Naive thymus-derived CD4-positive, alpha-beta T cell (primary cell): ENCODE measurements around the gene QKI. TPM values are rescaled to one million over a fixed set of nuclear protein-coding genes. Genes with fewer than 3 reads are reported as not detected.

Experiments
- ATAC-seq: fragments of 150-1000 bp; cut with Tn5 transposase; 2 replicates; pipeline ENCODE4 v1.10.0; 2021; ENCODE audit warnings: mild to moderate bottlenecking, moderate library complexity
- CTCF ChIA-PET: fragments of 350-600 bp; sonication (Branson Sonifier 250); formaldehyde crosslinking; loops from one replicate; lab custom pipeline; 2021; ENCODE audit warnings: antibody characterized with exemption; lab: Charles Lee
- POLR2A ChIA-PET: fragments of 350-600 bp; sonication (Branson Sonifier 250); formaldehyde crosslinking; loops from one replicate; lab custom pipeline; 2021; ENCODE audit warnings: antibody characterized with exemption, inconsistent platforms; lab: Charles Lee
- DNase-seq, 9 donors: peaks; one replicate each; pipeline versions ENCODE4 v3.0.0 to v3.0.0-alpha.2; 2020 to 2022; ENCODE audit warnings: mixed read lengths in 1 of 9
- H3K27ac ChIP-seq: one replicate; pipeline ENCODE4 v1.7.0; 2013; ENCODE audit warnings: mild to moderate bottlenecking, low read depth, low read length, moderate library complexity
- H3K27me3 ChIP-seq, 2 donors: one replicate each; pipeline ENCODE4 v1.7.0; 2013; ENCODE audit warnings: low read length in 2 of 2, mild to moderate bottlenecking in 2 of 2, moderate library complexity in 2 of 2; ENCODE audit not compliant: control insufficient read depth in 2 of 2, insufficient read depth in 2 of 2
- H3K36me3 ChIP-seq, 3 experiments: 1 replicate in 2 of 3; 2 replicates in 1 of 3; pipeline ENCODE4 v1.7.0; 2013; ENCODE audit warnings: low read length in 3 of 3, mild to moderate bottlenecking in 3 of 3, moderate library complexity in 1 of 3; ENCODE audit not compliant: insufficient read depth in 3 of 3, control insufficient read depth in 2 of 3
- H3K4me1 ChIP-seq, 2 donors: one replicate each; pipeline ENCODE4 v1.7.0; 2013; ENCODE audit warnings: low read length in 2 of 2, mild to moderate bottlenecking in 2 of 2, moderate library complexity in 1 of 2; ENCODE audit not compliant: control insufficient read depth in 2 of 2, insufficient read depth in 2 of 2
- H3K4me3 ChIP-seq: 2 replicates; pipeline ENCODE4 v1.7.0; 2013; ENCODE audit warnings: mild to moderate bottlenecking, low read length
- H3K9me3 ChIP-seq, 3 experiments: 1 replicate in 2 of 3; 2 replicates in 1 of 3; pipeline ENCODE4 v1.7.0; 2013; ENCODE audit warnings: low read length in 3 of 3; ENCODE audit not compliant: control insufficient read depth in 2 of 3
- H3K27ac Mint-ChIP-seq, 9 donors: one replicate each; pipeline ENCODE4 v1.8.0; 2020 to 2022; ENCODE audit warnings: mixed read lengths in 9 of 9, mild to moderate bottlenecking in 8 of 9, moderate library complexity in 5 of 9, inconsistent platforms in 2 of 9
- H3K27me3 Mint-ChIP-seq, 5 donors: one replicate each; pipeline ENCODE4 v1.8.0; 2021 to 2022; ENCODE audit warnings: mixed read lengths in 5 of 5, mild to moderate bottlenecking in 1 of 5
- H3K36me3 Mint-ChIP-seq, 5 donors: one replicate each; pipeline ENCODE4 v1.8.0; 2020 to 2022; ENCODE audit warnings: mixed read lengths in 5 of 5, mild to moderate bottlenecking in 3 of 5, inconsistent platforms in 1 of 5
- H3K4me1 Mint-ChIP-seq, 7 donors: one replicate each; pipeline ENCODE4 v1.8.0; 2020 to 2022; ENCODE audit warnings: mixed read lengths in 7 of 7, mild to moderate bottlenecking in 3 of 7, inconsistent platforms in 1 of 7
- H3K4me3 Mint-ChIP-seq, 10 donors: one replicate each; pipeline ENCODE4 v1.8.0; 2020 to 2022; ENCODE audit warnings: mild to moderate bottlenecking in 10 of 10, mixed read lengths in 10 of 10, moderate library complexity in 6 of 10, inconsistent platforms in 2 of 10
- H3K9me3 Mint-ChIP-seq, 11 donors: one replicate each; pipeline ENCODE4 v1.8.0; 2020 to 2022; ENCODE audit warnings: mixed read lengths in 11 of 11, mild to moderate bottlenecking in 4 of 11, inconsistent platforms in 1 of 11, moderate library complexity in 1 of 11
- intact Hi-C, 2 donors: fragments of 100-400 bp; cut with micrococcal nuclease; formaldehyde crosslinking; loops; one replicate each; pipeline ENCODE4 v1.15.1; 2023
- polyA plus RNA-seq, 2 donors: library from polyadenylated mRNA; unstranded; fragments of 300-500 nt; fragmentation: Illumina TruSeq; gene quantifications; one replicate each; pipeline ENCODE4 v1.2.3, GENCODE V29; 2021
- total RNA-seq, 6 experiments: library from RNA in 5 of 6; stranded (reverse) in 5 of 6; gene quantifications; 1 replicate in 5 of 6; 2 replicates in 1 of 6; pipeline ENCODE4 v1.2.3 and lab custom pipeline; 2021 to 2026

Gene QKI
- total and polyA plus RNA-seq, 7 experiments from 2014 or later: 15.0 to 147 (median 72.5) TPM

DNA sequence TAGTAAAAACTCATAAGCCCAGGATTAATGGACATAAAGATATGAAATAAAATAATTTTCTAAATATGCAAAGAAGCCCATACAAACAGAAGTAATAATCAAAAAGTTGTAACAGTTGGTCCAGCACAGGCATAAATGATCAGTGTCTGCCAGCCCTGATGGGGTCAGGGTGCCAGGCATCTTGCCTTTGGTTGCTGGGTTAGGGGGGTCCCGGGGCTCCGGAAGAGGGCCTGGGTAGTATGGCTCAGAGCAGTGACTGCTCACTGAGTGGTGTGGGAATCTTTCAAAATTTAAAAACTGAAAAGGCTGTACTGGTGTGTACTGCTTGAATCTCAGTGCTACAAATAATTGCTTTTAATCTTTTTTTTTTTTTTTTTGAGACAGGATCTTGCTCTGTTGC, 7.7 kb upstream of the QKI start:
- no peak for DNase-seq
- no peak overlapping the region for H3K4me3 ChIP-seq

DNA sequence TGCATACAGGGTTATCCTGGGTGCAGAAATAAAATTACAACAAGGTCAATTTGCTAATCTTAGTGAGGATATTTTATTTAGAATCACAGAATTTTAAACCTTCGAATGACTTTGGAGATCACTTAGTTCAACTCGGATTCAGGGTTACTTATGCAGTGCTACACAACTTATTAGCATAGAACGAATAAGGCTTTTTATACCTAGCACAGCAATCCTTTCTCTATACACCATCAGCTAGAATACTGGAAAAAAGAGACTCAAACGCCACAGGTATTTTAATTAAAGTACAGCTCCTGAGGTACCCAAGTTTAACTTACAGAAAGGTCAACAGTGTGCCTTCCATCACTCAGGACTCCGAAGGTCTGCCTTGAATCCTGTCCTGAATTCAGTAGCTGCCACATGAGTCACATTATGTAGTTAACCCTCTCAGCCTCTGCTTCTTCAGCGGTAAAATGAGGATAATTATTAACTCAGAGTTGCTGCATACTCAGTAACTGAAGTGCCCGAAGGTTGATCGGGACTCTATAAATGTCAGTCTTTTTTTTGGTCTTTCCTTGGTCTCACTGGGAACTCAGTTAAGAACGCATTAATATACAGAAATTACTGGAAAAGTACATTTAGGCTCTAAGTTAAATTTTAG, 6.0 kb upstream of the QKI start:
- DNase-seq (no peak), ATAC-seq (no peak)
- no peaks in the 10 kb centered on the region for H3K9me3 Mint-ChIP-seq
- peaks cover 10 to 36% (median 29%) of the 10 kb centered on the region in 7 donors for H3K4me1 Mint-ChIP-seq
- no peak overlapping the region for H3K4me3 ChIP-seq
- ChIA-PET CTCF (no interaction called here), POLR2A (no interaction called here)
- no peaks in the 10 kb centered on the region for H3K27me3 ChIP-seq
- intact Hi-C loops: no loop called here
- H3K4me1 ChIP-seq: peaks cover 5 to 13% of the 10 kb centered on the region in 2 donors
- H3K27ac ChIP-seq: no peak overlapping the region
- no peaks in the 10 kb centered on the region for H3K9me3 ChIP-seq
- H3K27me3 Mint-ChIP-seq: peaks cover 0 to 17% (median 0%) of the 10 kb centered on the region in 5 donors
- no peak overlapping the region for H3K4me3 Mint-ChIP-seq
- H3K27ac Mint-ChIP-seq: no peak overlapping the region
- peaks cover 0 to 3% (median 0%) of the 10 kb centered on the region in 5 donors for H3K36me3 Mint-ChIP-seq
- H3K36me3 ChIP-seq: no peaks in the 10 kb centered on the region

More for the DNA sequence above, 7.7 kb upstream of the QKI start:
- H3K27ac Mint-ChIP-seq: peak overlapping the region in 1 of 9 donors; percentile 95
- ChIA-PET CTCF (no interaction called here), POLR2A (interaction anchor here (2.1 kb wide), 1 partner anchor 9 kb away, joined by 14 read pairs; no protein-coding TSS in a partner anchor)
- peaks cover 0 to 12% (median 0%) of the 10 kb centered on the region in 5 donors for H3K27me3 Mint-ChIP-seq
- no peaks in the 10 kb centered on the region for H3K9me3 Mint-ChIP-seq
- H3K4me3 Mint-ChIP-seq: peak overlapping the region in 3 of 10 donors; percentile 21 to 95 (median 83)
- no peaks in the 10 kb centered on the region for H3K9me3 ChIP-seq
- no peak for ATAC-seq
- peaks cover 8 to 21% (median 19%) of the 10 kb centered on the region in 7 donors for H3K4me1 Mint-ChIP-seq
- no peaks in the 10 kb centered on the region for H3K36me3 ChIP-seq
- no peaks in the 10 kb centered on the region for H3K27me3 ChIP-seq
- H3K4me1 ChIP-seq: peaks cover 0 to 4% of the 10 kb centered on the region in 2 donors
- H3K36me3 Mint-ChIP-seq: peaks cover 0 to 3% (median 0%) of the 10 kb centered on the region in 5 donors
- H3K27ac ChIP-seq: no peak overlapping the region
- intact Hi-C loops: no loop called here

DNA sequence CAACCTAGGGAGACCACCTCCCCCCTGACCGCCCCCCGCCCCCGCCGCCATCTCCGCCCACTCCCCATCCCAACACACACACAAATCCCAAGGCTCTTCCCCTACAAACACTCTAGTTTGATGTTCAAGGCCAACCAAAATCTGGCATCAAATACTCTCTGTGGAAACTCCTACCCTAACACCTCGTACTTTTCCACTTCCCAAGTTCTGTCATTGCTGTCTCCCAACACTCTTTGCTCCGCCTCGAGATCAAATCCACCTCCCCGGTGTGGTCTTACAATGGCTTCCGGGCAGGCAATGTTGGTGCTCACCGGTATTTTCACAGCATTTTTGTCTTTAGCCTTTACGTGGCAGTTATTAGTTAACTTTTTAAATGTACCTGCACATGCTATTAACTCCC, 4.8 kb upstream of the QKI start:
- H3K4me3 ChIP-seq: no peak overlapping the region
- POLR2A ChIA-PET: interaction anchor here (0.7 kb wide), 1 partner anchor 31 kb away, joined by 4 read pairs; no protein-coding TSS in a partner anchor
- no peaks in the 10 kb centered on the region for H3K27me3 ChIP-seq
- H3K27ac ChIP-seq: no peak overlapping the region
- no peaks in the 10 kb centered on the region for H3K9me3 ChIP-seq
- H3K36me3 ChIP-seq: no peaks in the 10 kb centered on the region
- ATAC-seq: no peak
- peaks cover 0 to 17% (median 0%) of the 10 kb centered on the region in 5 donors for H3K27me3 Mint-ChIP-seq
- no peak overlapping the region for H3K27ac Mint-ChIP-seq
- H3K4me1 ChIP-seq: peaks cover 5 to 13% of the 10 kb centered on the region in 2 donors
- CTCF ChIA-PET: no interaction called here
- no peak for DNase-seq
- H3K4me3 Mint-ChIP-seq: no peak overlapping the region
- H3K9me3 Mint-ChIP-seq: peaks cover 0 to 1% (median 0%) of the 10 kb centered on the region in 11 donors
- peaks cover 10 to 36% (median 29%) of the 10 kb centered on the region in 7 donors for H3K4me1 Mint-ChIP-seq
- intact Hi-C loops: loop anchor here in 1 of 2 donors (10.0 kb wide), 1 partner anchor 345 kb away; no protein-coding TSS in a partner anchor
- H3K36me3 Mint-ChIP-seq: peaks cover 0 to 5% (median 0%) of the 10 kb centered on the region in 5 donors

DNA sequence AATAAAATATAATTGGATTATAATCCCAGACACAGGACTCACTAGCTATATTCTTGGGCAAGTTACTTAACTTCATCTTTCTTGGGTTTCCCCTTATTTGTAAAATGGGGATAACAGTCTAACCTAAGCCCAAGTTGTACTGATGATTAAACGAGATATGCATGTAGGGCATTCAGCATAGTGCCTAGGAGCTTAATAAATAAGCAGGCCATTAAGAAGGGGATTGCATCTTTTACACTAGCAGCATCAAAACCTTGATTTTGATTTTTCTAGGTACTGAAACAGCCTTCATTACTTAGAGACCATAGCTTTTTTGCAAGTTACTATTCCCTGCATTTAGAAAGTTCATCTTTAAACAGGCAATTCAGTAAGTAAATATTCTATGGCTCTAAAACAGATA, 2.2 kb upstream of the QKI start:
- no peaks in the 10 kb centered on the region for H3K36me3 ChIP-seq
- ChIA-PET CTCF (interaction anchor here (0.6 to 1.0 kb wide), 2 partner anchors 8 to 46 kb away, joined by 3 to 4 read pairs; no protein-coding TSS in a partner anchor), POLR2A (interaction anchor here (0.6 to 1.1 kb wide), 3 partner anchors 11 to 1681 kb away, joined by 3 to 5 read pairs (median 3); no protein-coding TSS in a partner anchor)
- peak overlapping the region; percentile 88 for H3K27ac ChIP-seq
- intact Hi-C loops: loop anchor here in 1 of 2 donors (2.0 to 10.0 kb wide), 2 partner anchors 342 to 686 kb away; partner anchors contain the start of genes PACRG and PRKN
- peaks cover 0 to 5% (median 0%) of the 10 kb centered on the region in 5 donors for H3K36me3 Mint-ChIP-seq
- DNase-seq: no peak
- peaks cover 10 to 33% (median 25%) of the 10 kb centered on the region in 7 donors for H3K4me1 Mint-ChIP-seq
- no peaks in the 10 kb centered on the region for H3K9me3 ChIP-seq
- no peak for ATAC-seq
- H3K4me1 ChIP-seq: peaks cover 5 to 14% of the 10 kb centered on the region in 2 donors
- H3K27me3 ChIP-seq: no peaks in the 10 kb centered on the region
- peak overlapping the region in 8 of 9 donors; percentile 67 to 96 (median 90) for H3K27ac Mint-ChIP-seq
- peaks cover 0 to 1% (median 0%) of the 10 kb centered on the region in 11 donors for H3K9me3 Mint-ChIP-seq
- peaks cover 0 to 17% (median 0%) of the 10 kb centered on the region in 5 donors for H3K27me3 Mint-ChIP-seq
- no peak overlapping the region for H3K4me3 ChIP-seq
- peak overlapping the region in 9 of 10 donors; percentile 88 to 95 (median 90) for H3K4me3 Mint-ChIP-seq

DNA sequence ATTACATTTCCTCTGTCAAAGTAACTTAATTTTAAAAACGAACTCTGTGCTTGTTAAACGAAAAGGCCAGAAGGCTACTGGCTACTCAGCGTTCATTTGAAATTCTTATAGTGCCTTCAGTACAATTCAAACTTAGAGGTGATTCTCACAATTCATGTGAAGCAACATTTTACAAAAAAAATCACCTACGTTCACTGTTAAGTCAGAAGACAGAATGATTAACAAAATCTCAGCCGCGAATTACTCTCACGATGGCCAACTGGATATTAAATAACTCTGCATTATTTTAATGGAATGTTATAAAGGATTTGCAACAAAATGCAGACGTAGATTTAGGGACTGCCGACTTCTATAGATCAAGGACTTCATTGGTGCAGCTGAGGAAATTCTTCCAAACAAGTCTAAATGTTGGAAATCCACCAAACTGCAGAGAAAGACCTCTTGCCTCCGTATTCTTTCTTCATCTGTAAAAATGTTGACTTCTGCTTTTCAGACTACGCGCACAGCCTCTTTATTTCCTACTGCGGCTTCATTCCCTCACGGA, 1.6 kb upstream of the QKI start:
- POLR2A ChIA-PET: interaction anchor here (0.6 to 1.1 kb wide), 2 partner anchors 11 to 1680 kb away, joined by 3 to 5 read pairs; no protein-coding TSS in a partner anchor
- peak overlapping the region; percentile 88 to 95 (median 90) for H3K4me3 Mint-ChIP-seq
- Histone ChIP-seq H3K36me3 (no peaks in the 10 kb centered on the region), H3K27me3 (no peaks in the 10 kb centered on the region), H3K9me3 (no peaks in the 10 kb centered on the region), H3K4me3 (peak overlapping the region; percentile 62), H3K4me1 (peaks cover 5 to 17% of the 10 kb centered on the region in 2 donors), H3K27ac (peak overlapping the region; percentile 88)
- ATAC-seq (no peak), DNase-seq (peak in 1 of 9 donors; percentile 8)
- H3K9me3 Mint-ChIP-seq: peaks cover 0 to 1% (median 0%) of the 10 kb centered on the region in 11 donors
- peaks cover 13 to 38% (median 30%) of the 10 kb centered on the region in 7 donors for H3K4me1 Mint-ChIP-seq
- CTCF ChIA-PET: interaction anchor here (1.0 kb wide), 1 partner anchor 9 kb away, joined by 4 read pairs; no protein-coding TSS in a partner anchor
- intact Hi-C loops: loop anchor here in 1 of 2 donors (2.0 to 10.0 kb wide), 2 partner anchors 342 to 686 kb away; partner anchors contain the start of genes PACRG and PRKN
- peaks cover 0 to 5% (median 0%) of the 10 kb centered on the region in 5 donors for H3K36me3 Mint-ChIP-seq
- peak overlapping the region; percentile 78 to 96 (median 90) for H3K27ac Mint-ChIP-seq
- H3K27me3 Mint-ChIP-seq: peaks cover 0 to 17% (median 0%) of the 10 kb centered on the region in 5 donors
